Measurements from ENCODE around the gene GBP1. TPM values are rescaled to one million over a fixed set of nuclear protein-coding genes. Genes with fewer than 3 reads are reported as not detected.
"Not testable (repeated sequence)": the region's sequence is repeated elsewhere in the genome, so short reads cannot be mapped to it uniquely, and the experiment has no call there.

GBP1 gene
- total and polyA plus RNA-seq, 2 of the 8 experiments (the other 6 are each of a cell fraction or from before 2014, with no cell fraction given) = not detected

DNA sequence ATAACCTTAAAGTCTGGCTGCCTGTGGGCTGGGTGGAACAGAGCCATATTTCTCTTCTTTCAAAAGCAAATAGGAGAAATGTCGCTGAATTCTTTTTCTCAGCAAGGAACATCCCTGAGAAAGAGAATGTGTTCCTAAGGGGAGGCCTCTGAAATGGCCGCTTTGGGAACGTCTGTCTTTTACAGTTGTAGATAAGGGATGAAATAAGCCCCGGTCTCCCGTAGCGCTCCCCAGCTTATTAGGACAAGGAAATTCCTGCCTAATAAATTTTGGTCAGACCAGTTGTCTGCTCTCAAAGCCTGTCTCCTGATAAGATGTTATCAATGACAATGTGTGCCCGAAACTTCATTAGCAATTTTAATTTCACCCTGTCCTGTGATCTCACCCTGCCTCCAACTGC, 15.1 kb upstream of the GBP1 start:
- H3K27ac ChIP-seq (ENCODE audit: low read depth, low read length); H3K14ac ChIP-seq (ENCODE audit: insufficient read length); H3K27me3 ChIP-seq (replicated peaks in 1 of 4; ENCODE audit: control insufficient read depth in 3 of 4, extremely low read depth in 1 of 4, insufficient read depth in 3 of 4, low read length in 3 of 4); H3K4me3 ChIP-seq (ENCODE audit: extremely low read depth in 1 of 4, insufficient read depth in 2 of 4, low read depth in 3 of 4, low read length in 4 of 4); H2BK15ac ChIP-seq (ENCODE audit: low read length); POLR2A ChIA-PET (ENCODE audit: partially characterized antibody); H3K36me3 ChIP-seq (ENCODE audit: control insufficient read depth in 2 of 4, insufficient read depth in 4 of 4, low read length in 3 of 4); H4K5ac ChIP-seq (ENCODE audit: insufficient read length, low read depth, low read length); H2AFZ ChIP-seq (ENCODE audit: low read length); H3K18ac ChIP-seq (ENCODE audit: extremely low read depth, low read length); H3K23ac ChIP-seq (ENCODE audit: insufficient read length); H3K4me2 ChIP-seq (ENCODE audit: insufficient read depth in 1 of 2, low read depth in 2 of 2, low read length in 2 of 2); H3K79me2 ChIP-seq (ENCODE audit: control insufficient read depth in 1 of 2, insufficient read depth in 2 of 2, low read length in 2 of 2); DNase-seq (ENCODE audit: low read depth in 1 of 2, low spot score in 2 of 2); H3K56ac ChIP-seq (replicated peaks; ENCODE audit: insufficient read length, low read depth, low read length); H2BK12ac ChIP-seq (ENCODE audit: low read depth, low read length); H4K20me1 ChIP-seq (replicated peaks in 1 of 2; ENCODE audit: control insufficient read depth in 1 of 2, insufficient read depth in 2 of 2, low read length in 2 of 2); H2BK20ac ChIP-seq (ENCODE audit: low read length); H4K91ac ChIP-seq (replicated peaks; ENCODE audit: insufficient read length, low read length); H3K9ac ChIP-seq (replicated peaks in 1 of 4; ENCODE audit: extremely low read depth in 1 of 4, low read depth in 3 of 4, low read length in 3 of 4); CTCF ChIA-PET (ENCODE audit: partially characterized antibody); H2BK120ac ChIP-seq (replicated peaks; ENCODE audit: low read depth, low read length); H4K8ac ChIP-seq (ENCODE audit: extremely low read depth, insufficient read depth, low read length); FAIRE-seq; H3K4me1 ChIP-seq (replicated peaks in 1 of 4; ENCODE audit: control insufficient read depth in 3 of 4, insufficient read depth in 4 of 4, low read length in 3 of 4); H2AK5ac ChIP-seq (ENCODE audit: low read depth, low read length); H3K23me2 ChIP-seq (ENCODE audit: low read depth, low read length); H3K4ac ChIP-seq (replicated peaks; ENCODE audit: insufficient read length, low read depth, low read length); H3K79me1 ChIP-seq (ENCODE audit: low read depth, low read length); H2BK5ac ChIP-seq (ENCODE audit: low read depth, low read length): not testable (repeated sequence)
- WGBS, 2 experiments (ENCODE audit: extremely low coverage in 1 of 2, insufficient coverage in 1 of 2, insufficient read length in 1 of 2, insufficient replicate concordance in 2 of 2, low coverage in 1 of 2, low lambda C conversion rate in 2 of 2, missing lambda C conversion rate in 1 of 2) = 88% methylated on average over 7 of the region's 7 CpGs; no CpG with 5 or more reads in 1 of the 2 experiments
- TF ChIP-seq EP300 (IDR thresholded peaks at IDR 0.05; ENCODE audit: borderline replicate concordance in 1 of 2, low read depth in 2 of 2, low read length in 2 of 2) = peak in 1 of 2 experiments; percentile 38; a peak in 1 of 3 replicates
- peaks cover 6 to 14% of the 10 kb centered on the region in 2 experiments; a peak in 3 of 4 replicates for H3K9me3 ChIP-seq (ENCODE audit: insufficient read depth in 2 of 2, low read depth in 1 of 2, low read length in 1 of 2)
